SK-N-SH treated with all-trans-retinoic acid at 6 μM for 48 hours (cell line): Measurements from ENCODE around the gene DDI2.

ENCODE experiments used
- GLIS3 ChIP-seq: fragments of 250-450 bp; sonication (Bioruptor Pico); IDR thresholded peaks from 2 replicates; pipeline ENCODE4 v1.5.0; 2020; ENCODE audit warnings: mild to moderate bottlenecking, moderate library complexity
- POU6F1 ChIP-seq: fragments of 250-450 bp; sonication (Bioruptor Pico); IDR thresholded peaks from 2 replicates; pipeline ENCODE4 v1.8.0; 2021; ENCODE audit warnings: low read depth, mild to moderate bottlenecking, moderate library complexity, borderline replicate concordance
- PPARA ChIP-seq: fragments of 250-450 bp; sonication (Bioruptor Pico); IDR thresholded peaks from 2 replicates; pipeline ENCODE4 v1.5.0; 2020; ENCODE audit warnings: mild to moderate bottlenecking, borderline replicate concordance
- TOX ChIP-seq: fragments of 250-450 bp; sonication (Bioruptor Pico); IDR thresholded peaks from 2 replicates; pipeline ENCODE4 v1.8.0; 2021; ENCODE audit warnings: mild to moderate bottlenecking, moderate library complexity, borderline replicate concordance
- ZNF565 ChIP-seq: fragments of 450-650 bp; formaldehyde crosslinking; conservative IDR thresholded peaks from 2 replicates; pipeline ENCODE4 v1.5.0; 2020; ENCODE audit warnings: low read depth, mild to moderate bottlenecking, moderate library complexity

- TF ChIP-seq POU6F1 (CRISPR knock-in tag) = no peak
- TF ChIP-seq GLIS3 (CRISPR knock-in tag) = no peak
- no peak for TF ChIP-seq PPARA
- TF ChIP-seq ZNF565 = no peak
- no peak for TF ChIP-seq TOX (CRISPR knock-in tag)
Observed at GRCh38 chr1:15680561-15681348, 63.5 kb downstream of the DDI2 start.
